Left cardiac atrium (tissue), 4 donors: ENCODE results near the gene PRPF6. TPM values are rescaled to one million over a fixed set of nuclear protein-coding genes. Genes with fewer than 3 reads are reported as not detected.
"Not testable (repeated sequence)": the region's sequence is repeated elsewhere in the genome, so short reads cannot be mapped to it uniquely, and the experiment has no call there.

Source experiments
- ATAC-seq, 2 donors: fragments of 200-7000 bp; cut with Tn5 transposase; one replicate each; pipeline ENCODE4 v1.9.1; 2020; ENCODE audit warnings: mild to moderate bottlenecking in 2 of 2, moderate library complexity in 2 of 2
- DNase-seq: peaks from one replicate; pipeline ENCODE4 v3.0.0-alpha.2; 2020
- intact Hi-C, 2 donors: fragments of 100-400 bp; cut with DNase I; formaldehyde crosslinking; loops; one replicate each; pipeline versions ENCODE4 v1.14.1 to v1.15.1; 2022 to 2023
- total RNA-seq, 2 donors: library from RNA; stranded (reverse); fragmentation: NEBNext Ultra II Directional; extraction: Animal tissue kit (Norgen Biotek cat#: 25700); gene quantifications; one replicate each; pipeline ENCODE4 v1.2.1, GENCODE V29; 2021
- donor health status: DM: no; HTN: yes; CAD: no.
- donor health status: DM: no; HTN: yes; CAD: no; lungs with severe emphysema.
- donor health status: DM: yes; HTN: yes; CAD: no.
- donor health status: Dilated cardiomyopathy.

PRPF6 gene
- total RNA-seq, 2 donors from 2014 or later, result 38.8 to 43.9 TPM

GRCh38 chr20:63980317-63980805 lies 571 bp upstream of the PRPF6 start:
- intact Hi-C loops, result loop anchor here in 1 of 2 donors (5.0 kb wide), 1 partner anchor 77 kb away; no protein-coding TSS in a partner anchor

GRCh38 chr20:63982937-63983336 lies 2.0 kb downstream of the PRPF6 start:
- ATAC-seq, result no peak
- DNase-seq, result no peak
- intact Hi-C loops, result loop anchor here in 1 of 2 donors (5.0 kb wide), 1 partner anchor 74 kb away; no protein-coding TSS in a partner anchor

More at GRCh38 chr20:63980317-63980805, 571 bp upstream of the PRPF6 start:
- peak; percentile 0 to 33 for ATAC-seq
- peak; percentile 19 for DNase-seq

- no peak for DNase-seq
- ATAC-seq, result no peak
- intact Hi-C loops, result no loop called here
These were observed 20.0 kb downstream of the PRPF6 start for GRCh38 chr20:64000906-64001305.

GRCh38 chr20:64001607-64002011 lies 20.7 kb downstream of the PRPF6 start:
- intact Hi-C loops, result no loop called here
- DNase-seq (no peak), ATAC-seq (no peak)

- DNase-seq, result no peak
- intact Hi-C loops, result no loop called here
- no peak for ATAC-seq
These were observed 23.2 kb downstream of the PRPF6 start for GRCh38 chr20:64003960-64004725.

GRCh38 chr20:64005394-64005793 lies 24.5 kb downstream of the PRPF6 start:
- no peak for ATAC-seq
- intact Hi-C loops, result no loop called here
- no peak for DNase-seq

- DNase-seq (no peak), ATAC-seq (no peak)
- intact Hi-C loops, result no loop called here
These were observed 25.6 kb downstream of the PRPF6 start for GRCh38 chr20:64006490-64006889.

GRCh38 chr20:64006902-64007301 lies 26.0 kb downstream of the PRPF6 start:
- DNase-seq, result no peak
- intact Hi-C loops, result no loop called here
- ATAC-seq, result no peak

GRCh38 chr20:64009811-64010387 lies 29.0 kb downstream of the PRPF6 start:
- DNase-seq (no peak), ATAC-seq (no peak)
- intact Hi-C loops, result no loop called here

- no peak for ATAC-seq
- intact Hi-C loops, result no loop called here
- DNase-seq, result no peak
These were observed 29.8 kb downstream of the PRPF6 start for GRCh38 chr20:64010711-64011237.

GRCh38 chr20:64011366-64011779 lies 30.4 kb downstream of the PRPF6 start:
- no peak for DNase-seq
- intact Hi-C loops, result no loop called here
- ATAC-seq, result no peak

GRCh38 chr20:64012385-64013154 lies 31.6 kb downstream of the PRPF6 start:
- ATAC-seq, DNase-seq, intact Hi-C loops: not testable (repeated sequence)

GRCh38 chr20:64015635-64016034 lies 34.7 kb downstream of the PRPF6 start:
- intact Hi-C loops, result no loop called here
- DNase-seq (no peak), ATAC-seq (no peak)

- ATAC-seq (no peak), DNase-seq (no peak)
- intact Hi-C loops, result no loop called here
These were observed 40.4 kb downstream of the PRPF6 start for GRCh38 chr20:64021124-64021975.

GRCh38 chr20:64022671-64023360 lies 41.9 kb downstream of the PRPF6 start:
- intact Hi-C loops, result no loop called here
- DNase-seq (no peak), ATAC-seq (no peak)

- no peak for DNase-seq
- intact Hi-C loops, result no loop called here
- ATAC-seq, result no peak
These were observed 42.6 kb downstream of the PRPF6 start for GRCh38 chr20:64023361-64024140.
